Measurements from ENCODE around the gene CWF19L1. TPM values are rescaled to one million over a fixed set of nuclear protein-coding genes. Genes with fewer than 3 reads are reported as not detected.

The CWF19L1 gene
- total and polyA plus RNA-seq, 2 of the 13 experiments (the other 11 are each of a cell fraction or from before 2014, with no cell fraction given): 13.6 to 42.1 TPM

DNA sequence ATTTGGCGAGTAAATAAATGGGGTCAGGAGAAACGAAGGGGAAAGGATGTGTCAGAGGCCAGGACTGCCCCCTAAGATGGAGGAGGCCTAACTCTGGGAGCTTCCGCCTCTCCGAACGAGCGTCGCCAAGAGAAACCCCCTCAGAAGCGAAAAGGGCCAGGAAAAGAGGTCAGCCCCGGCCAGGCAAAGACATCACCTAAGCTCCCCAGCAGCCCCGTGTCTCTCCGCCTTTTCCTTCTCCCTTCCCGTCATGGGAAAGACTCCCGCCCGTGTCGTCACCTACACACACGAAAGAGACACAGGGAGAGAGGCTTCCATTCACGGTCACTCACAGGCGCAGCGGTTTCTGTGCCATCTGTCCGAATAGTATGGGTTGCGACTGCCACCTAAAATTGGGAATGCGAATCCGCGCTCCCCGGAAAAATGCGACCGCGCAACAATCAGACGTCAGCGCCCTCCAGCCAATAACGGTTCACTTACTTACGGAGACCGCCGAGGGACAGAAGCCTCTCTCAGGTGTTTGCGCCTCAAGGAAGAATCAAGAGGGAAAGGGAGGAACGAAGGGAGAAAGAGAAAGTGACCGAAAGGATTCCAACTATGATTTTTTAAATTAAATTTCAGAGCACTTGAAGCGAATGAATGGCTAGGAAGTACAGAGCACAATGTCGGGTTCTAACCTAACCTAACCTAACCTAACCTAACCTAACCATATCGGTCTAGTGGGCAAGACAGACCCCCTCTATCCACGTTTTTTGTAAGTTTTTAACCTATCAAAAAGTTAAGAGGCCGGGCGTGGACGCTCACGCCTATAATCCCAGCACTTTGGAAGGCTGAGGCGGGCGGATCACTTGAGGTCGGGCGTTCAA lies at the start of gene CWF19L1 (continued):
- TF ChIP-seq, protein P1, sequence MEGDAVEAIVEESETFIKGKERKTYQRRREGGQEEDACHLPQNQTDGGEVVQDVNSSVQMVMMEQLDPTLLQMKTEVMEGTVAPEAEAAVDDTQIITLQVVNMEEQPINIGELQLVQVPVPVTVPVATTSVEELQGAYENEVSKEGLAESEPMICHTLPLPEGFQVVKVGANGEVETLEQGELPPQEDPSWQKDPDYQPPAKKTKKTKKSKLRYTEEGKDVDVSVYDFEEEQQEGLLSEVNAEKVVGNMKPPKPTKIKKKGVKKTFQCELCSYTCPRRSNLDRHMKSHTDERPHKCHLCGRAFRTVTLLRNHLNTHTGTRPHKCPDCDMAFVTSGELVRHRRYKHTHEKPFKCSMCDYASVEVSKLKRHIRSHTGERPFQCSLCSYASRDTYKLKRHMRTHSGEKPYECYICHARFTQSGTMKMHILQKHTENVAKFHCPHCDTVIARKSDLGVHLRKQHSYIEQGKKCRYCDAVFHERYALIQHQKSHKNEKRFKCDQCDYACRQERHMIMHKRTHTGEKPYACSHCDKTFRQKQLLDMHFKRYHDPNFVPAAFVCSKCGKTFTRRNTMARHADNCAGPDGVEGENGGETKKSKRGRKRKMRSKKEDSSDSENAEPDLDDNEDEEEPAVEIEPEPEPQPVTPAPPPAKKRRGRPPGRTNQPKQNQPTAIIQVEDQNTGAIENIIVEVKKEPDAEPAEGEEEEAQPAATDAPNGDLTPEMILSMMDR (CRISPR knock-in tag; IDR thresholded peaks at IDR 0.05): no peak
- TF ChIP-seq ZNF563 (CRISPR knock-in tag; IDR thresholded peaks at IDR 0.05) (0 out of 2 replicates have a peak, but pooled peaks have one; percentile 22), ZNF678 (CRISPR knock-in tag; IDR thresholded peaks at IDR 0.05) (no peak), ZNF263 (CRISPR knock-in tag; IDR thresholded peaks at IDR 0.05) (0 out of 2 replicates have a peak, but pooled peaks have one; percentile 16), ZNF816 (CRISPR knock-in tag; IDR thresholded peaks at IDR 0.05; ENCODE audit: borderline replicate concordance) (0 out of 2 replicates have a peak, but pooled peaks have one; percentile 42), PAF1 (CRISPR knock-in tag; IDR thresholded peaks at IDR 0.05) (no peak), NFYC (CRISPR knock-in tag; IDR thresholded peaks at IDR 0.05) (peak; percentile 95), ATF7-NPFF (CRISPR knock-in tag; IDR thresholded peaks at IDR 0.05; ENCODE audit: low read depth) (no peak), TBX3 (IDR thresholded peaks at IDR 0.05; ENCODE audit: borderline replicate concordance) (no peak), PAWR (CRISPR knock-in tag; IDR thresholded peaks at IDR 0.05; ENCODE audit: borderline replicate concordance) (no peak), IRX3 (CRISPR knock-in tag; IDR thresholded peaks at IDR 0.05; ENCODE audit: borderline replicate concordance, low read depth) (no peak), TARDBP (CRISPR knock-in tag; IDR thresholded peaks at IDR 0.05) (peak; percentile 90; the same call in 1 of the 2 replicates), TRIM22 (IDR thresholded peaks at IDR 0.05) (no peak), NR2F2 (IDR thresholded peaks at IDR 0.05; ENCODE audit: borderline replicate concordance, low read depth) (0 out of 2 replicates have a peak, but pooled peaks have one; percentile 37), ZNF17 (CRISPR knock-in tag; IDR thresholded peaks at IDR 0.05) (no peak), NAIF1 (CRISPR knock-in tag; IDR thresholded peaks at IDR 0.05; ENCODE audit: borderline replicate concordance) (peak; percentile 65; the same call in 1 of the 2 replicates), KDM1A (CRISPR knock-in tag; IDR thresholded peaks at IDR 0.05) (no peak), MLX (CRISPR knock-in tag; IDR thresholded peaks at IDR 0.05) (no peak), ZNF737 (CRISPR knock-in tag; IDR thresholded peaks at IDR 0.05; ENCODE audit: borderline replicate concordance) (no peak), PITX1 (CRISPR knock-in tag; IDR thresholded peaks at IDR 0.05) (no peak; the same call in 1 of the 2 replicates), ZNF460 (CRISPR knock-in tag; IDR thresholded peaks at IDR 0.05; ENCODE audit: borderline replicate concordance) (no peak; the same call in 1 of the 2 replicates), ZNF891 (CRISPR knock-in tag; IDR thresholded peaks at IDR 0.05) (no peak)
- TF ChIP-seq, protein P2, sequence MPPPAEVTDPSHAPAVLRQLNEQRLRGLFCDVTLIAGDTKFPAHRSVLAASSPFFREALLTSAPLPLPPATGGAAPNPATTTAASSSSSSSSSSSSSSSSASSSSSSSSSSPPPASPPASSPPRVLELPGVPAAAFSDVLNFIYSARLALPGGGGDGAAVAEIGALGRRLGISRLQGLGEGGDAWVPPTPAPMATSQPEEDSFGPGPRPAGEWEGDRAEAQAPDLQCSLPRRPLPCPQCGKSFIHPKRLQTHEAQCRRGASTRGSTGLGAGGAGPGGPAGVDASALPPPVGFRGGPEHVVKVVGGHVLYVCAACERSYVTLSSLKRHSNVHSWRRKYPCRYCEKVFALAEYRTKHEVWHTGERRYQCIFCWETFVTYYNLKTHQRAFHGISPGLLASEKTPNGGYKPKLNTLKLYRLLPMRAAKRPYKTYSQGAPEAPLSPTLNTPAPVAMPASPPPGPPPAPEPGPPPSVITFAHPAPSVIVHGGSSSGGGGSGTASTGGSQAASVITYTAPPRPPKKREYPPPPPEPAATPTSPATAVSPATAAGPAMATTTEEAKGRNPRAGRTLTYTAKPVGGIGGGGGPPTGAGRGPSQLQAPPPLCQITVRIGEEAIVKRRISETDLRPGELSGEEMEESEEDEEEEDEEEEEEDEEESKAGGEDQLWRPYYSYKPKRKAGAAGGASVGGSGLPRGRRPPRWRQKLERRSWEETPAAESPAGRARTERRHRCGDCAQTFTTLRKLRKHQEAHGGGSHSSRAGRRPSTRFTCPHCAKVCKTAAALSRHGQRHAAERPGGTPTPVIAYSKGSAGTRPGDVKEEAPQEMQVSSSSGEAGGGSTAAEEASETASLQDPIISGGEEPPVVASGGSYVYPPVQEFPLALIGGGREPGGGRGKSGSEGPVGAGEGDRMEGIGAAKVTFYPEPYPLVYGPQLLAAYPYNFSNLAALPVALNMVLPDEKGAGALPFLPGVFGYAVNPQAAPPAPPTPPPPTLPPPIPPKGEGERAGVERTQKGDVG (CRISPR knock-in tag; IDR thresholded peaks at IDR 0.05; ENCODE audit: borderline replicate concordance): 0 out of 2 replicates have a peak, but pooled peaks have one; percentile 52

Measured in HepG2 (cell line).